Activated T-helper 1 cell treated with anti-CD3 and anti-CD28 coated beads, Interleukin-2, amount 50 U/mL, for 16 hours (primary cell): Measurements from ENCODE around the gene CCR9.

ENCODE experiments used
- DNase-seq, 2 donors: peaks; one replicate each; pipeline ENCODE4 v3.0.0-alpha.2; 2020; ENCODE audit warnings: low read depth in 1 of 2, low spot score in 1 of 2

The CCR9 gene

DNA sequence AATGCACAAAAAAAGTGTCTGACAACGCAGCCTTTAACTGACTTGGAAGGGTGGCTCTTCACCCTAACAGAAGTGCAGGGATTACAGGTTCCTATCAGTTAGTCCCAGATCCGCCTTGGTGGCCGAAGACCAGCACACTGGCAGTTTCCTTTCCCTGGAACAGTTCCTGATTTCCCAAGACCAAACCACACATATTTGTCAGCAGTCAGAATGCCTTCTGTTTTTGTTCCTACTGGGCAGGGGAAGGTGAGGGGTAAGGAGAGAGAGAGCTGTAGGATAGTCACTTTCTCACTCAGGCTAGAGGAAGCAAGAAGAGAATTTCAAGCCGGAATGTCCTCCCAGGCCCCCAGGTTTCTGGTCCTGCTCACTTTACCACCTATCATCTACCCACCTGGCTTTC, 66.1 kb downstream of the CCR9 start:
- no peak for DNase-seq
